H1 (cell line): ENCODE results near the gene PTPRR. TPM values are rescaled to one million over a fixed set of nuclear protein-coding genes. Genes with fewer than 3 reads are reported as not detected.

Experiments
- CTCF ChIA-PET: fragments of 300-600 bp; sonication (Branson Sonifier 250); formaldehyde crosslinking; loops from one replicate; lab custom pipeline; 2021; ENCODE audit not compliant: partially characterized antibody; lab: Charles Lee
- POLR2A ChIA-PET: fragments of 300-600 bp; sonication (Branson Sonifier 250); formaldehyde crosslinking; loops from one replicate; lab custom pipeline; 2021; ENCODE audit warnings: inconsistent platforms; ENCODE audit not compliant: partially characterized antibody; lab: Charles Lee
- DNase-seq, 2 experiments: peaks; one replicate each; pipeline versions ENCODE4 v3.0.0 to v3.0.0-alpha.2; 2010 to 2022; ENCODE audit warnings: low spot score in 2 of 2, low read depth in 1 of 2, mixed read lengths in 1 of 2
- FAIRE-seq: peaks from 2 replicates; lab custom pipeline; 2011; peaks lifted over from hg19 to GRCh38; lab: Jason Lieb, UNC
- H2AFZ ChIP-seq: 2 replicates; pipeline ENCODE4 v1.8.1; 2012; ENCODE audit warnings: low read length, inconsistent platforms
- H2AK5ac ChIP-seq: 2 replicates; pipeline ENCODE4 v1.6.1; 2013; ENCODE audit warnings: low read depth, low read length
- H2BK120ac ChIP-seq: replicated peaks from 2 replicates; pipeline ENCODE3; 2013; ENCODE audit warnings: low read depth, low read length, inconsistent platforms
- H2BK12ac ChIP-seq: 2 replicates; pipeline ENCODE4 v1.6.1; 2013; ENCODE audit warnings: low read depth, low read length
- H2BK15ac ChIP-seq: 2 replicates; pipeline ENCODE4 v1.6.1; 2013; ENCODE audit warnings: low read length
- H2BK20ac ChIP-seq: 2 replicates; pipeline ENCODE4 v1.6.1; 2013; ENCODE audit warnings: low read length
- H2BK5ac ChIP-seq: 2 replicates; pipeline ENCODE4 v1.6.1; 2013; ENCODE audit warnings: low read depth, low read length
- H3K14ac ChIP-seq: 2 replicates; pipeline ENCODE4 v1.6.1; 2013; ENCODE audit warnings: inconsistent platforms; ENCODE audit not compliant: insufficient read length
- H3K18ac ChIP-seq: 2 replicates; pipeline ENCODE4 v1.6.1; 2013; ENCODE audit warnings: low read length; ENCODE audit errors: extremely low read depth
- H3K23ac ChIP-seq: 2 replicates; pipeline ENCODE4 v1.6.1; 2013; ENCODE audit warnings: inconsistent platforms; ENCODE audit not compliant: insufficient read length
- H3K23me2 ChIP-seq: 2 replicates; pipeline ENCODE4 v1.6.1; 2013; ENCODE audit warnings: low read depth, low read length
- H3K27ac ChIP-seq: 2 replicates; pipeline ENCODE4 v1.6.1; 2011; ENCODE audit warnings: low read depth, low read length, inconsistent platforms
- H3K27me3 ChIP-seq, 4 experiments: replicated peaks in 1 of 4; 1 replicate in 1 of 4; 2 replicates in 3 of 4; pipeline versions ENCODE4 v1.6.1 to v1.8.1; 2011 to 2013; ENCODE audit warnings: low read length in 3 of 4, mild to moderate bottlenecking in 3 of 4, inconsistent platforms in 2 of 4, mixed read lengths in 2 of 4, moderate library complexity in 1 of 4; ENCODE audit not compliant: control insufficient read depth in 3 of 4, insufficient read depth in 3 of 4; ENCODE audit errors: extremely low read depth in 1 of 4
- H3K36me3 ChIP-seq, 4 experiments: 2 replicates each; pipeline versions ENCODE4 v1.6.1 to v1.8.1; 2011 to 2013; ENCODE audit warnings: mild to moderate bottlenecking in 4 of 4, low read length in 3 of 4, moderate library complexity in 2 of 4, control low read depth in 1 of 4, inconsistent platforms in 1 of 4; ENCODE audit not compliant: insufficient read depth in 4 of 4, control insufficient read depth in 2 of 4
- H3K4ac ChIP-seq: replicated peaks from 2 replicates; pipeline ENCODE3; 2013; ENCODE audit warnings: low read length, low read depth, mixed read lengths, inconsistent platforms; ENCODE audit not compliant: insufficient read length
- H3K4me1 ChIP-seq, 4 experiments: replicated peaks in 1 of 4; 1 replicate in 1 of 4; 2 replicates in 3 of 4; pipeline versions ENCODE4 v1.6.1 to v1.8.1; 2011 to 2013; ENCODE audit warnings: low read length in 3 of 4, inconsistent platforms in 2 of 4, mixed read lengths in 1 of 4; ENCODE audit not compliant: insufficient read depth in 4 of 4, control insufficient read depth in 3 of 4
- H3K4me2 ChIP-seq, 2 experiments: 2 replicates each; pipeline versions ENCODE4 v1.6.1 to v1.8.1; 2011 to 2013; ENCODE audit warnings: low read depth in 2 of 2, low read length in 2 of 2, control low read depth in 1 of 2, inconsistent platforms in 1 of 2, mild to moderate bottlenecking in 1 of 2; ENCODE audit not compliant: insufficient read depth in 1 of 2
- H3K4me3 ChIP-seq, 4 experiments: fragments of 200-600, 300-600 bp in 1 of 4; sonication (generic), shearing (Covaris generic), sonication (Bioruptor Twin) in 1 of 4; 2 replicates each; pipeline versions ENCODE4 v1.5.1 to v1.8.1; 2011 to 2016; ENCODE audit warnings: low read length in 4 of 4, low read depth in 3 of 4, control low read depth in 2 of 4, inconsistent platforms in 2 of 4, mild to moderate bottlenecking in 2 of 4, mixed read lengths in 1 of 4, moderate library complexity in 1 of 4; ENCODE audit not compliant: insufficient read depth in 2 of 4; ENCODE audit errors: extremely low read depth in 1 of 4
- H3K56ac ChIP-seq: replicated peaks from 2 replicates; pipeline ENCODE3; 2013; ENCODE audit warnings: low read depth, mild to moderate bottlenecking, mixed read lengths, low read length, inconsistent platforms; ENCODE audit not compliant: insufficient read length
- H3K79me1 ChIP-seq: 2 replicates; pipeline ENCODE4 v1.6.1; 2013; ENCODE audit warnings: low read depth, low read length, control low read depth
- H3K79me2 ChIP-seq, 2 experiments: 2 replicates each; pipeline versions ENCODE4 v1.6.1 to v1.8.1; 2012 to 2013; ENCODE audit warnings: low read length in 2 of 2, mild to moderate bottlenecking in 2 of 2, inconsistent platforms in 1 of 2; ENCODE audit not compliant: insufficient read depth in 2 of 2, control insufficient read depth in 1 of 2
- H3K9ac ChIP-seq, 4 experiments: replicated peaks in 1 of 4; 1 replicate in 1 of 4; 2 replicates in 3 of 4; pipeline versions ENCODE4 v1.6.1 to v1.8.1; 2011 to 2013; ENCODE audit warnings: low read depth in 3 of 4, low read length in 3 of 4, control low read depth in 2 of 4, mild to moderate bottlenecking in 2 of 4, moderate library complexity in 2 of 4, inconsistent platforms in 1 of 4; ENCODE audit errors: extremely low read depth in 1 of 4
- H3K9me3 ChIP-seq, 2 experiments: 2 replicates each; pipeline versions ENCODE4 v1.6.1 to v1.8.1; 2012 to 2013; ENCODE audit warnings: mild to moderate bottlenecking in 2 of 2, moderate library complexity in 2 of 2, control low read depth in 1 of 2, inconsistent platforms in 1 of 2, low read depth in 1 of 2, low read length in 1 of 2, mixed read lengths in 1 of 2; ENCODE audit not compliant: insufficient read depth in 2 of 2
- H4K20me1 ChIP-seq, 2 experiments: replicated peaks in 1 of 2; 2 replicates each; pipeline versions ENCODE3 to v1.8.1; 2011 to 2013; ENCODE audit warnings: inconsistent platforms in 2 of 2, low read length in 2 of 2, mild to moderate bottlenecking in 1 of 2; ENCODE audit not compliant: insufficient read depth in 2 of 2, control insufficient read depth in 1 of 2
- H4K5ac ChIP-seq: 2 replicates; pipeline ENCODE4 v1.6.1; 2013; ENCODE audit warnings: low read length, low read depth, mixed read lengths, inconsistent platforms; ENCODE audit not compliant: insufficient read length
- H4K8ac ChIP-seq: 2 replicates; pipeline ENCODE4 v1.8.0; 2013; ENCODE audit warnings: mild to moderate bottlenecking, moderate library complexity, low read length, inconsistent platforms; ENCODE audit not compliant: insufficient read depth; ENCODE audit errors: extremely low read depth
- H4K91ac ChIP-seq: replicated peaks from 2 replicates; pipeline ENCODE3; 2013; ENCODE audit warnings: low read length, mixed read lengths, inconsistent platforms; ENCODE audit not compliant: insufficient read length
- CBX5 ChIP-seq: fragments of 300-800, 300-1000 bp; sonication (generic); IDR thresholded peaks from 2 replicates; pipeline ENCODE4 v1.7.1; 2016; ENCODE audit warnings: antibody characterized with exemption, low read length, low read depth
- CHD2 ChIP-seq: IDR thresholded peaks from 2 replicates; pipeline ENCODE4 v1.6.1; 2012; ENCODE audit warnings: low read length, improper control_type of control experiment
- NRF1 ChIP-seq: IDR thresholded peaks from 2 replicates; pipeline ENCODE4 v1.6.1; 2011; ENCODE audit warnings: mild to moderate bottlenecking, low read depth, low read length, improper control_type of control experiment
- RAD21 ChIP-seq, 2 experiments: IDR thresholded peaks in 1 of 2; conservative IDR thresholded peaks in 1 of 2; 2 replicates each; pipeline ENCODE4 v1.6.1; 2011; ENCODE audit warnings: low read depth in 2 of 2, low read length in 2 of 2, improper control_type of control experiment in 1 of 2, inconsistent platforms in 1 of 2, mild to moderate bottlenecking in 1 of 2, moderate library complexity in 1 of 2
- SIN3A ChIP-seq, 2 experiments: IDR thresholded peaks in 1 of 2; conservative IDR thresholded peaks in 1 of 2; 2 replicates each; pipeline ENCODE4 v1.6.1; 2011 to 2012; ENCODE audit warnings: low read length in 2 of 2, improper control_type of control experiment in 1 of 2, low read depth in 1 of 2, mild to moderate bottlenecking in 1 of 2
- SP2 ChIP-seq: IDR thresholded peaks from 2 replicates; pipeline ENCODE4 v1.6.1; 2012; ENCODE audit warnings: mild to moderate bottlenecking, low read length, inconsistent platforms
- WGBS, 2 experiments: shearing (Covaris generic) in 1 of 2; methylation state at CpG; one replicate each; pipeline versions ENCODE4 v1.1.6 to v1.1.7; 2013 to 2015; ENCODE audit warnings: low lambda C conversion rate in 2 of 2, mixed read lengths in 2 of 2, inconsistent platforms in 1 of 2, low coverage in 1 of 2, missing lambda C conversion rate in 1 of 2; ENCODE audit not compliant: insufficient replicate concordance in 2 of 2, insufficient coverage in 1 of 2, insufficient read length in 1 of 2; ENCODE audit errors: extremely low coverage in 1 of 2, missing lambda C conversion rate in 1 of 2; 5-methylcytosine and 5-hydroxymethylcytosine counted together
- polyA plus RNA-seq, 7 experiments: library from polyadenylated mRNA; depleted of rRNA in 3 of 7; stranded (reverse) in 5 of 7; unstranded in 2 of 7; fragments of >200 nt in 5 of 7; fragments of 200-250 nt in 2 of 7; gene quantifications; 1 replicate in 5 of 7; 2 replicates in 1 of 7; 4 replicates in 1 of 7; pipeline versions ENCODE4 v1.2.1 to v1.2.3, GENCODE V29; 2011 to 2013; ENCODE audit warnings: missing spikeins in 2 of 7, mixed read lengths in 2 of 7
- total RNA-seq: library from RNA; stranded (reverse); fragmentation: NEBNext Ultra II Directional; extraction: Animal tissue kit (Norgen Biotek cat#: 25700); gene quantifications from 2 replicates; pipeline ENCODE4 v1.2.1, GENCODE V29; 2021

Gene PTPRR
- total and polyA plus RNA-seq, 2 of the 8 experiments (the other 6 are each of a cell fraction or from before 2014, with no cell fraction given), result 0.07 to 0.35 TPM

DNA sequence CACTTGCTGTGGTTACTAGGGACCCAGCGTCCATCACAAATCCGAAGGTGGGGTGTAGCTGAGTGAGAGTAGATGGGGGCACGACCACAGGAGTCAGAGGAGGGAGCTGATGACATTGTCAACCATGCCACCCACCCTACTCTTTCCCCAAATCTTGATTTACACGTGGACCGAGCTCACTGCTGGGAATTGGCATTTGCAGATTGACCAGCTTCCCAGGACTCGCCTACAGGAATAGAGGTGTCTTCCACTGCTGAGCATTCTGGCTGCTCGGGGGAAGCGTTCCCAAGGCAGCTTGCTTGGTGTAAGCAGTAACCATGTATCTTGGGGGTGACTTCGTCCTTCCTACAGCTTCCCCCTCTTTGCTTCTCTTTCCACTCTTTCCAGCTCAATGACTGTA lies 353 bp upstream of the PTPRR start:
- POLR2A ChIA-PET, result interaction anchor here (0.5 kb wide), 1 partner anchor 166 kb away, joined by 5 read pairs; no protein-coding TSS in a partner anchor

More for the DNA sequence above, 353 bp upstream of the PTPRR start:
- peak overlapping the region; percentile 70 to 99 for H3K4me2 ChIP-seq
- no peak overlapping the region for H2AK5ac ChIP-seq
- H2AFZ ChIP-seq, result peak overlapping the region; percentile 61
- peak overlapping the region; percentile 3 to 50 (median 13); a peak in 5 of 8 replicates for H3K4me3 ChIP-seq
- H2BK15ac ChIP-seq, result no peak overlapping the region
- H2BK12ac ChIP-seq, result no peak overlapping the region
- H4K5ac ChIP-seq, result no peak overlapping the region
- DNase-seq (peak in 1 of 2 experiments; percentile 52), FAIRE-seq (no peak)
- H3K56ac ChIP-seq, result no peak overlapping the region
- no peaks in the 10 kb centered on the region for H3K79me2 ChIP-seq
- no peaks in the 10 kb centered on the region for H3K9me3 ChIP-seq
- peaks cover 8% of the 10 kb centered on the region; the same call in 1 of the 2 replicates for H3K23me2 ChIP-seq
- no peak overlapping the region for H2BK5ac ChIP-seq
- peaks cover 0 to 6% (median 3%) of the 10 kb centered on the region in 4 experiments; a peak in 6 of 7 replicates for H3K4me1 ChIP-seq
- no peak overlapping the region for H2BK120ac ChIP-seq
- H3K14ac ChIP-seq, result no peak overlapping the region
- no peaks in the 10 kb centered on the region for H3K36me3 ChIP-seq
- H3K27ac ChIP-seq, result no peak overlapping the region
- no peak overlapping the region for H3K9ac ChIP-seq
- no peak overlapping the region for H3K4ac ChIP-seq
- H4K20me1 ChIP-seq, result no peaks in the 10 kb centered on the region
- 37% methylated on average over 9 of the region's 9 CpGs; no CpG with 5 or more reads in 1 of the 2 experiments for WGBS, 2 experiments
- H2BK20ac ChIP-seq, result no peak overlapping the region
- no peak overlapping the region for H4K8ac ChIP-seq
- H3K79me1 ChIP-seq, result no peaks in the 10 kb centered on the region
- no peak overlapping the region for H3K18ac ChIP-seq
- CTCF ChIA-PET, result interaction anchor here (0.6 to 0.7 kb wide), 2 partner anchors 10 to 63 kb away, joined by 3 to 4 read pairs; no protein-coding TSS in a partner anchor
- TF ChIP-seq CHD2 (no peak), CBX5 (no peak), SIN3A (conservative IDR thresholded peaks at IDR 0.05 in 1 of 2, IDR thresholded peaks at IDR 0.05 in 1 of 2; ENCODE audit: low read depth in 1 of 2, low read length in 2 of 2) (0 out of 4 replicates have a peak, but pooled peaks of 1 of the 2 experiments have one; percentile 9), SP2 (no peak), NRF1 (no peak), RAD21 (IDR thresholded peaks at IDR 0.05 in 1 of 2, conservative IDR thresholded peaks at IDR 0.05 in 1 of 2; ENCODE audit: low read depth in 2 of 2, low read length in 2 of 2) (no peak)
- H3K23ac ChIP-seq, result no peak overlapping the region
- no peak overlapping the region for H4K91ac ChIP-seq
- peaks cover 1 to 14% (median 11%) of the 10 kb centered on the region in 4 experiments for H3K27me3 ChIP-seq
